ENCODE results near the gene LINGO3. TPM values are rescaled to one million over a fixed set of nuclear protein-coding genes. Genes with fewer than 3 reads are reported as not detected.
A peak's percentile ranks its signal among the peaks of the same experiment; 100 is the strongest.

The LINGO3 gene
- total RNA-seq, 2 experiments from 2014 or later = 0.40 to 0.63 TPM

- Mint-ChIP-seq H3K36me3 (ENCODE audit: low read depth) (no peaks in the 10 kb centered on the region), H3K4me1 (no peaks in the 10 kb centered on the region), H3K4me3 (no peak overlapping the region), H3K27ac (no peak overlapping the region), H3K27me3 (peaks cover 47% of the 10 kb centered on the region), H3K9me3 (no peaks in the 10 kb centered on the region)
- CTCF ChIA-PET = no interaction called here
- POLR2A ChIA-PET = interaction anchor here (1.2 to 1.6 kb wide), 2 partner anchors 14 to 25 kb away, joined by 3 read pairs; no protein-coding TSS in a partner anchor
- no peak for DNase-seq
Measured at GRCh38 chr19:2303211-2303798, 4.6 kb downstream of the LINGO3 start.

- peaks cover 47% of the 10 kb centered on the region for H3K27me3 Mint-ChIP-seq
- H3K4me3 Mint-ChIP-seq = no peak overlapping the region
- no peak overlapping the region for H3K27ac Mint-ChIP-seq
- POLR2A ChIA-PET = interaction anchor here (1.1 to 1.6 kb wide), 3 partner anchors 13 to 151 kb away, joined by 3 to 4 read pairs (median 3); partner anchors contain the start of gene AP3D1
- H3K4me1 Mint-ChIP-seq = no peaks in the 10 kb centered on the region
- CTCF ChIA-PET = no interaction called here
- no peak for DNase-seq
- H3K9me3 Mint-ChIP-seq = no peaks in the 10 kb centered on the region
- no peaks in the 10 kb centered on the region for H3K36me3 Mint-ChIP-seq (ENCODE audit: low read depth)
Measured at GRCh38 chr19:2302319-2303210, 5.4 kb downstream of the LINGO3 start.

- no peak for DNase-seq
- Mint-ChIP-seq H3K36me3 (ENCODE audit: low read depth) (no peaks in the 10 kb centered on the region), H3K4me3 (no peak overlapping the region), H3K4me1 (no peaks in the 10 kb centered on the region), H3K27me3 (peaks cover 31% of the 10 kb centered on the region), H3K27ac (no peak overlapping the region), H3K9me3 (no peaks in the 10 kb centered on the region)
- ChIA-PET CTCF (no interaction called here), POLR2A (no interaction called here)
Measured at GRCh38 chr19:2300533-2300932, 7.4 kb downstream of the LINGO3 start.

- H3K27ac Mint-ChIP-seq = no peak overlapping the region
- no peak for DNase-seq
- no peaks in the 10 kb centered on the region for H3K9me3 Mint-ChIP-seq
- H3K4me1 Mint-ChIP-seq = peaks cover 7% of the 10 kb centered on the region
- peaks cover under 1% of the 10 kb centered on the region for H3K27me3 Mint-ChIP-seq
- H3K4me3 Mint-ChIP-seq = no peak overlapping the region
- CTCF ChIA-PET = no interaction called here
- peaks cover 11% of the 10 kb centered on the region for H3K36me3 Mint-ChIP-seq (ENCODE audit: low read depth)
- POLR2A ChIA-PET = no interaction called here
Measured at GRCh38 chr19:2296141-2296540, 11.8 kb downstream of the LINGO3 start.

GRCh38 chr19:2294687-2295335 lies 13.1 kb downstream of the LINGO3 start:
- POLR2A ChIA-PET = interaction anchor here (0.7 to 1.4 kb wide), 4 partner anchors 31 to 181 kb away, joined by 3 to 4 read pairs (median 3); partner anchors contain the start of gene GADD45B
- no peak for DNase-seq

GRCh38 chr19:2291185-2291751 lies 16.7 kb downstream of the LINGO3 start:
- H3K4me1 Mint-ChIP-seq = peaks cover 31% of the 10 kb centered on the region
- POLR2A ChIA-PET = interaction anchor here (1.3 to 2.3 kb wide), 3 partner anchors 14 to 36 kb away, joined by 3 to 14 read pairs (median 6); partner anchors contain the start of gene LSM7
- H3K4me3 Mint-ChIP-seq = peak overlapping the region; percentile 71
- H3K36me3 Mint-ChIP-seq (ENCODE audit: low read depth) = peaks cover 14% of the 10 kb centered on the region
- no peak for DNase-seq
- CTCF ChIA-PET = no interaction called here
- H3K9me3 Mint-ChIP-seq = no peaks in the 10 kb centered on the region
- peaks cover 4% of the 10 kb centered on the region for H3K27me3 Mint-ChIP-seq
- no peak overlapping the region for H3K27ac Mint-ChIP-seq

More at GRCh38 chr19:2294687-2295335, 13.1 kb downstream of the LINGO3 start:
- H3K4me3 Mint-ChIP-seq = no peak overlapping the region
- H3K36me3 Mint-ChIP-seq (ENCODE audit: low read depth) = peaks cover 14% of the 10 kb centered on the region
- H3K27ac Mint-ChIP-seq = no peak overlapping the region
- CTCF ChIA-PET = interaction anchor here (1.0 to 1.1 kb wide), 2 partner anchors 19 to 21 kb away, joined by 3 to 4 read pairs; no protein-coding TSS in a partner anchor
- peaks cover 15% of the 10 kb centered on the region for H3K4me1 Mint-ChIP-seq
- no peaks in the 10 kb centered on the region for H3K27me3 Mint-ChIP-seq
- H3K9me3 Mint-ChIP-seq = no peaks in the 10 kb centered on the region

- peaks cover 14% of the 10 kb centered on the region for H3K36me3 Mint-ChIP-seq (ENCODE audit: low read depth)
- peak; percentile 44 for DNase-seq
- peaks cover 4% of the 10 kb centered on the region for H3K27me3 Mint-ChIP-seq
- peak overlapping the region; percentile 71 for H3K4me3 Mint-ChIP-seq
- peaks cover 31% of the 10 kb centered on the region for H3K4me1 Mint-ChIP-seq
- POLR2A ChIA-PET = interaction anchor here (1.3 to 2.3 kb wide), 2 partner anchors 15 to 37 kb away, joined by 3 to 14 read pairs; partner anchors contain the start of gene LSM7
- peak overlapping the region; percentile 67 for H3K27ac Mint-ChIP-seq
- H3K9me3 Mint-ChIP-seq = no peaks in the 10 kb centered on the region
- CTCF ChIA-PET = no interaction called here
Measured at GRCh38 chr19:2290441-2291184, 17.3 kb downstream of the LINGO3 start.

GRCh38 chr19:2289714-2290435 lies 18.1 kb downstream of the LINGO3 start:
- Mint-ChIP-seq H3K27me3 (peaks cover 4% of the 10 kb centered on the region), H3K4me1 (peaks cover 31% of the 10 kb centered on the region), H3K27ac (peak overlapping the region; percentile 94), H3K36me3 (ENCODE audit: low read depth) (peaks cover 14% of the 10 kb centered on the region), H3K9me3 (no peaks in the 10 kb centered on the region), H3K4me3 (peak overlapping the region; percentile 83)
- DNase-seq = peak; percentile 81
- POLR2A ChIA-PET = interaction anchor here (0.6 to 3.0 kb wide), 14 partner anchors 11 to 332 kb away, joined by 3 to 17 read pairs (median 4); partner anchors contain the start of genes LSM7, PLEKHJ1, SPPL2B and TIMM13
- CTCF ChIA-PET = interaction anchor here (0.7 to 1.4 kb wide), 5 partner anchors 13 to 101 kb away, joined by 3 to 8 read pairs (median 5); no protein-coding TSS in a partner anchor

- DNase-seq = peak; percentile 27
- Mint-ChIP-seq H3K4me3 (peak overlapping the region; percentile 83), H3K9me3 (no peaks in the 10 kb centered on the region), H3K27ac (peak overlapping the region; percentile 94), H3K36me3 (ENCODE audit: low read depth) (peaks cover 14% of the 10 kb centered on the region), H3K27me3 (peaks cover 4% of the 10 kb centered on the region), H3K4me1 (peaks cover 31% of the 10 kb centered on the region)
- CTCF ChIA-PET = interaction anchor here (0.7 to 1.4 kb wide), 6 partner anchors 12 to 138 kb away, joined by 3 to 8 read pairs (median 4); partner anchors contain the start of gene TIMM13
- POLR2A ChIA-PET = interaction anchor here (0.6 to 3.0 kb wide), 15 partner anchors 10 to 333 kb away, joined by 3 to 17 read pairs (median 4); partner anchors contain the start of genes LSM7, PLEKHJ1, SPPL2B and TIMM13
Measured at GRCh38 chr19:2288818-2289713, 18.9 kb downstream of the LINGO3 start.

GRCh38 chr19:2288338-2288817 lies 19.6 kb downstream of the LINGO3 start:
- ChIA-PET CTCF (interaction anchor here (0.7 to 1.4 kb wide), 8 partner anchors 11 to 325 kb away, joined by 3 to 8 read pairs (median 4); partner anchors contain the start of gene TIMM13), POLR2A (interaction anchor here (0.7 to 3.0 kb wide), 11 partner anchors 9 to 139 kb away, joined by 3 to 17 read pairs (median 5); partner anchors contain the start of genes LSM7, PLEKHJ1, SPPL2B and TIMM13)

More at GRCh38 chr19:2288338-2288817, 19.6 kb downstream of the LINGO3 start:
- no peaks in the 10 kb centered on the region for H3K9me3 Mint-ChIP-seq
- peak overlapping the region; percentile 83 for H3K4me3 Mint-ChIP-seq
- H3K27ac Mint-ChIP-seq = peak overlapping the region; percentile 94
- H3K27me3 Mint-ChIP-seq = peaks cover 4% of the 10 kb centered on the region
- peaks cover 11% of the 10 kb centered on the region for H3K36me3 Mint-ChIP-seq (ENCODE audit: low read depth)
- DNase-seq = no peak
- peaks cover 28% of the 10 kb centered on the region for H3K4me1 Mint-ChIP-seq

Measured in activated CD4-positive, alpha-beta memory T cell treated with anti-CD3 and anti-CD28 coated beads, Interleukin-2, amount 10 ng/mL, durations not matched to agents 7 days and 5 days (primary cell).